ENCODE data around the gene SLC19A1. TPM values are rescaled to one million over a fixed set of nuclear protein-coding genes. Genes with fewer than 3 reads are reported as not detected.

The SLC19A1 gene
- total RNA-seq, 1 donor from 2014 or later, result 53.3 TPM

- Mint-ChIP-seq H3K27me3 (ENCODE audit: unreplicated experiment) (peaks cover 11% of the 10 kb centered on the region), H3K27ac (ENCODE audit: unreplicated experiment) (no peak overlapping the region), H3K9me3 (ENCODE audit: unreplicated experiment) (peaks cover 11% of the 10 kb centered on the region), H3K4me3 (ENCODE audit: unreplicated experiment) (no peak overlapping the region), H3K4me1 (ENCODE audit: low read depth, unreplicated experiment) (peaks cover 9% of the 10 kb centered on the region), H3K36me3 (ENCODE audit: unreplicated experiment) (no peaks in the 10 kb centered on the region)
- TF ChIP-seq CTCF (IDR thresholded peaks at IDR 0.05; ENCODE audit: partially characterized antibody, unreplicated experiment), result peak; percentile 39
- DNase-seq, result peak; percentile 25
Observed at GRCh38 chr21:45509566-45510465, 32.4 kb downstream of the SLC19A1 start.

GRCh38 chr21:45508607-45509565, 33.4 kb downstream of the SLC19A1 start:
- TF ChIP-seq CTCF (IDR thresholded peaks at IDR 0.05; ENCODE audit: partially characterized antibody, unreplicated experiment), result no peak
- DNase-seq, result peak; percentile 17
- Mint-ChIP-seq H3K4me1 (ENCODE audit: low read depth, unreplicated experiment) (peaks cover 9% of the 10 kb centered on the region), H3K9me3 (ENCODE audit: unreplicated experiment) (peaks cover 11% of the 10 kb centered on the region), H3K4me3 (ENCODE audit: unreplicated experiment) (no peak overlapping the region), H3K36me3 (ENCODE audit: unreplicated experiment) (no peaks in the 10 kb centered on the region), H3K27me3 (ENCODE audit: unreplicated experiment) (peaks cover 11% of the 10 kb centered on the region), H3K27ac (ENCODE audit: unreplicated experiment) (no peak overlapping the region)

- TF ChIP-seq CTCF (IDR thresholded peaks at IDR 0.05; ENCODE audit: partially characterized antibody, unreplicated experiment), result no peak
- Mint-ChIP-seq H3K27me3 (ENCODE audit: unreplicated experiment) (peaks cover 11% of the 10 kb centered on the region), H3K36me3 (ENCODE audit: unreplicated experiment) (no peaks in the 10 kb centered on the region), H3K4me1 (ENCODE audit: low read depth, unreplicated experiment) (peaks cover 9% of the 10 kb centered on the region), H3K9me3 (ENCODE audit: unreplicated experiment) (peaks cover 11% of the 10 kb centered on the region), H3K27ac (ENCODE audit: unreplicated experiment) (no peak overlapping the region), H3K4me3 (ENCODE audit: unreplicated experiment) (no peak overlapping the region)
- peak; percentile 1 for DNase-seq
Observed at GRCh38 chr21:45507888-45508508, 34.2 kb downstream of the SLC19A1 start.

- peaks cover 14% of the 10 kb centered on the region for H3K27me3 Mint-ChIP-seq (ENCODE audit: unreplicated experiment)
- H3K27ac Mint-ChIP-seq (ENCODE audit: unreplicated experiment), result no peak overlapping the region
- H3K4me3 Mint-ChIP-seq (ENCODE audit: unreplicated experiment), result no peak overlapping the region
- peak; percentile 15 for DNase-seq
- no peaks in the 10 kb centered on the region for H3K36me3 Mint-ChIP-seq (ENCODE audit: unreplicated experiment)
- H3K9me3 Mint-ChIP-seq (ENCODE audit: unreplicated experiment), result peaks cover 13% of the 10 kb centered on the region
- peaks cover 7% of the 10 kb centered on the region for H3K4me1 Mint-ChIP-seq (ENCODE audit: low read depth, unreplicated experiment)
- TF ChIP-seq CTCF (IDR thresholded peaks at IDR 0.05; ENCODE audit: partially characterized antibody, unreplicated experiment), result no peak
Observed at GRCh38 chr21:45507523-45507875, 34.7 kb downstream of the SLC19A1 start.
